GM23338 (cell line): ENCODE data around the gene MYL5.

Source experiments
- CTCF ChIP-seq, 2 experiments: fragments of 200-600 bp in 1 of 2; sonication (generic) in 1 of 2; conservative IDR thresholded peaks; 2 replicates each; pipeline versions ENCODE4 v1.5.1 to v1.6.1; 2016 to 2017; ENCODE audit warnings: antibody characterized with exemption in 2 of 2, low read depth in 2 of 2, mild to moderate bottlenecking in 2 of 2, moderate library complexity in 1 of 2
- EZH2 ChIP-seq: fragments of 200-600 bp; sonication (generic); IDR thresholded peaks from one replicate; pipeline ENCODE4 v1.8.0; 2017; ENCODE audit warnings: antibody characterized with exemption, mild to moderate bottlenecking, low read depth; ENCODE audit not compliant: unreplicated experiment
- EZH2phosphoT487 ChIP-seq: fragments of 200-600 bp; sonication (generic); IDR thresholded peaks from one replicate; pipeline ENCODE4 v1.8.1; 2018; ENCODE audit warnings: antibody characterized with exemption; ENCODE audit not compliant: unreplicated experiment
- POLR2AphosphoS5 ChIP-seq: IDR thresholded peaks from 2 replicates; pipeline ENCODE4 v1.6.1; 2016; ENCODE audit warnings: antibody characterized with exemption, low read depth
- REST ChIP-seq: IDR thresholded peaks from one replicate; pipeline ENCODE4 v1.6.1; 2018; ENCODE audit warnings: antibody characterized with exemption; ENCODE audit not compliant: unreplicated experiment
- ZNF114 ChIP-seq: fragments of 250-450 bp; sonication (Bioruptor Pico); IDR thresholded peaks from 2 replicates; pipeline ENCODE4 v1.5.0; 2020; ENCODE audit warnings: mild to moderate bottlenecking, moderate library complexity

GRCh38 chr4:651884-652642 lies 22.3 kb upstream of the MYL5 start:
- TF ChIP-seq POLR2AphosphoS5, result no peak
- TF ChIP-seq CTCF (conservative IDR thresholded peaks at IDR 0.05; ENCODE audit: low read depth in 2 of 2), result no peak
- no peak for TF ChIP-seq EZH2phosphoT487
- TF ChIP-seq ZNF114 (CRISPR knock-in tag), result no peak
- no peak for TF ChIP-seq REST
- TF ChIP-seq EZH2, result no peak
